K562 (cell line): ENCODE data around the gene DDX5. TPM values are rescaled to one million over a fixed set of nuclear protein-coding genes. Genes with fewer than 3 reads are reported as not detected.
A peak's percentile ranks its signal among the peaks of the same experiment; 100 is the strongest.

Experiments used
- CHD1 ChIP-seq: fragments of 200-600 bp; sonication (generic); IDR thresholded peaks from one replicate; pipeline ENCODE4 v1.6.1; 2012; ENCODE audit warnings: mild to moderate bottlenecking, moderate library complexity, low read length, inconsistent platforms
- E2F3 ChIP-seq: fragments of 250-450 bp; sonication (Bioruptor Pico); IDR thresholded peaks from 2 replicates; pipeline ENCODE4 v1.4.0; 2020; ENCODE audit warnings: mild to moderate bottlenecking
- FOXP4 ChIP-seq: sonication (generic); formaldehyde crosslinking; IDR thresholded peaks from 2 replicates; pipeline ENCODE4 v1.8.0; 2022; ENCODE audit warnings: mild to moderate bottlenecking, missing genetic modification reagents, borderline replicate concordance
- GMEB1 ChIP-seq: fragments of 250-450 bp; sonication (Bioruptor Pico); IDR thresholded peaks from 2 replicates; pipeline ENCODE4 v1.4.0; 2020; ENCODE audit warnings: mild to moderate bottlenecking
- HIVEP1 ChIP-seq: fragments of 250-450 bp; sonication (Bioruptor Pico); IDR thresholded peaks from 2 replicates; pipeline ENCODE4 v1.4.0; 2020; ENCODE audit warnings: mild to moderate bottlenecking
- IRF2 ChIP-seq: sonication (generic); formaldehyde crosslinking; IDR thresholded peaks from 2 replicates; pipeline ENCODE4 v1.8.1; 2022; ENCODE audit warnings: mild to moderate bottlenecking, missing genetic modification reagents
- MLLT1 ChIP-seq, 2 experiments: fragments of 450-650 bp; IDR thresholded peaks; 2 replicates each; pipeline ENCODE4 v1.6.1; 2016
- NBN ChIP-seq: fragments of 450-650 bp; IDR thresholded peaks from 2 replicates; pipeline ENCODE4 v1.6.1; 2016; ENCODE audit warnings: low read depth, mild to moderate bottlenecking
- NCOA4 ChIP-seq: fragments of 450-650 bp; IDR thresholded peaks from 2 replicates; pipeline ENCODE4 v1.6.1; 2018; ENCODE audit warnings: mild to moderate bottlenecking; ENCODE audit not compliant: partially characterized antibody
- RAD21 ChIP-seq, 2 experiments: fragments of 250-450 bp in 1 of 2; fragments of 450-650 bp in 1 of 2; sonication (Bioruptor Pico) in 1 of 2; formaldehyde crosslinking in 1 of 2; IDR thresholded peaks in 1 of 2; conservative IDR thresholded peaks in 1 of 2; 2 replicates each; pipeline versions ENCODE4 v1.4.0 to v1.8.0; 2020 to 2022; ENCODE audit warnings: mild to moderate bottlenecking in 2 of 2, moderate library complexity in 1 of 2
- SLC30A9 ChIP-seq: fragments of 250-450 bp; sonication (Bioruptor Pico); IDR thresholded peaks from 2 replicates; pipeline ENCODE4 v1.8.0; 2022; ENCODE audit warnings: mild to moderate bottlenecking, moderate library complexity
- SMARCC2 ChIP-seq: fragments of 450-650 bp; IDR thresholded peaks from 2 replicates; pipeline ENCODE4 v1.6.1; 2017; ENCODE audit warnings: antibody characterized with exemption, moderate library complexity, mild to moderate bottlenecking, low read depth
- TOE1 ChIP-seq, 2 experiments: fragments of 450-650 bp in 1 of 2; sonication (generic) in 1 of 2; formaldehyde crosslinking in 1 of 2; IDR thresholded peaks; 2 replicates each; pipeline versions ENCODE4 v1.7.1 to v1.8.0; 2016 to 2022; ENCODE audit warnings: borderline replicate concordance in 2 of 2, mild to moderate bottlenecking in 2 of 2, antibody characterized with exemption in 1 of 2, inconsistent platforms in 1 of 2, low read depth in 1 of 2, missing genetic modification reagents in 1 of 2, moderate library complexity in 1 of 2
- WHSC1 ChIP-seq: IDR thresholded peaks from one replicate; pipeline ENCODE4 v1.6.1; 2012; ENCODE audit warnings: low read length, control low read depth, inconsistent platforms
- ZBTB7A ChIP-seq: IDR thresholded peaks from 2 replicates; pipeline ENCODE4 v1.6.1; 2011; ENCODE audit warnings: low read depth, mild to moderate bottlenecking, low read length, moderate library complexity, borderline replicate concordance; ENCODE audit not compliant: control insufficient read depth
- ZC3H4 ChIP-seq: sonication (generic); formaldehyde crosslinking; IDR thresholded peaks from 2 replicates; pipeline ENCODE4 v1.9.0; 2021; ENCODE audit warnings: missing genetic modification reagents, borderline replicate concordance
- ZNF354B ChIP-seq: fragments of 250-450 bp; sonication (Bioruptor Pico); IDR thresholded peaks from 2 replicates; pipeline ENCODE4 v1.4.0; 2020
- ZNF384 ChIP-seq: IDR thresholded peaks from 2 replicates; pipeline ENCODE4 v1.6.1; 2012; ENCODE audit warnings: low read depth, low read length, improper control_type of control experiment
- ZNF668 ChIP-seq: fragments of 250-450 bp; sonication (Bioruptor Pico); IDR thresholded peaks from 2 replicates; pipeline ENCODE4 v1.8.0; 2022; ENCODE audit warnings: mild to moderate bottlenecking, inconsistent platforms
- ZNF79 ChIP-seq: fragments of 250-450 bp; sonication (Bioruptor Pico); IDR thresholded peaks from 2 replicates; pipeline ENCODE4 v1.4.0; 2020; ENCODE audit warnings: low read depth, mild to moderate bottlenecking, moderate library complexity
- ZNF830 ChIP-seq: fragments of 250-450 bp; sonication (Bioruptor Pico); IDR thresholded peaks from 2 replicates; pipeline ENCODE4 v1.5.0; 2021; ENCODE audit warnings: mild to moderate bottlenecking
- polyA plus RNA-seq, 8 experiments: library from polyadenylated mRNA; depleted of rRNA in 4 of 8; stranded (reverse) in 5 of 8; unstranded in 3 of 8; fragments of >200 nt; fragmentation: Nextera tagmentation in 2 of 8; fragmentation: Illumina TruSeq in 1 of 8; extraction: Ambion mirVana in 2 of 8; extraction: Trizol in 1 of 8; gene quantifications; 2 replicates each; pipeline versions ENCODE4 v1.2.1 to v1.2.3, GENCODE V29; 2011 to 2014; ENCODE audit warnings: inconsistent platforms in 1 of 8, missing spikeins in 1 of 8
- total RNA-seq, 7 experiments: library from RNA; depleted of rRNA in 6 of 7; stranded (reverse); fragments of >200 nt in 6 of 7; fragmentation: Illumina TruSeq in 2 of 7; extraction: Trizol in 2 of 7; gene quantifications; 2 replicates each; pipeline versions ENCODE4 v1.2.1 to v1.2.3, GENCODE V29; 2011 to 2021; ENCODE audit warnings: low replicate concordance in 1 of 7

Gene DDX5
- total and polyA plus RNA-seq, 9 of the 15 experiments (the other 6 are each of a cell fraction or from before 2014, with no cell fraction given), result 306 to 1,639 (median 604) TPM

GRCh38 chr17:64448665-64449512 lies 57.2 kb downstream of the DDX5 start, which contains the start of gene MILR1 (continued):
- TF ChIP-seq GMEB1 (CRISPR knock-in tag) (0 out of 2 replicates have a peak, but pooled peaks have one; percentile 21), ZNF668 (no peak), NBN (no peak), NCOA4 (no peak), ZBTB7A (no peak), MLLT1 (IDR thresholded peaks at IDR 0.05) (peak in 1 of 2 experiments; percentile 93; a peak in 2 of 4 replicates), E2F3 (CRISPR knock-in tag) (no peak), ZNF79 (CRISPR knock-in tag) (no peak), WHSC1 (no peak), ZNF354B (CRISPR knock-in tag) (no peak), ZNF384 (no peak), SLC30A9 (CRISPR knock-in tag) (no peak), IRF2 (CRISPR knock-in tag) (no peak), CHD1 (no peak), RAD21 (CRISPR knock-in tag; conservative IDR thresholded peaks at IDR 0.05 in 1 of 2, IDR thresholded peaks at IDR 0.05 in 1 of 2) (no peak), TOE1 (IDR thresholded peaks at IDR 0.05; ENCODE audit: borderline replicate concordance) (no peak), TOE1 (CRISPR knock-in tag; IDR thresholded peaks at IDR 0.05; ENCODE audit: borderline replicate concordance, low read depth) (no peak), ZC3H4 (no peak), FOXP4 (CRISPR knock-in tag) (no peak), HIVEP1 (CRISPR knock-in tag) (no peak), SMARCC2 (0 out of 2 replicates have a peak, but pooled peaks have one; percentile 46), ZNF830 (CRISPR knock-in tag) (no peak)
